Stomach (tissue), 4 donors: Measurements from ENCODE around the gene MATK.

Experiments used
- CTCF ChIP-seq, 7 experiments: fragments of 450-650 bp in 4 of 7; fragments of 200-600 bp in 3 of 7; sonication (generic) in 3 of 7; IDR thresholded peaks; one replicate each; pipeline ENCODE4 v1.5.1; 2016 to 2019; ENCODE audit warnings: antibody characterized with exemption in 7 of 7, control low read depth in 2 of 7, mild to moderate bottlenecking in 1 of 7
- EP300 ChIP-seq: sonication (generic); formaldehyde crosslinking; IDR thresholded peaks from one replicate; pipeline ENCODE4 v1.6.1; 2017; ENCODE audit warnings: antibody characterized with exemption
- POLR2A ChIP-seq, 4 donors: fragments of 450-650 bp; IDR thresholded peaks; one replicate each; pipeline ENCODE4 v1.6.1; 2016; ENCODE audit warnings: antibody characterized with exemption in 4 of 4, control low read depth in 2 of 4, mild to moderate bottlenecking in 1 of 4, moderate library complexity in 1 of 4

DNA sequence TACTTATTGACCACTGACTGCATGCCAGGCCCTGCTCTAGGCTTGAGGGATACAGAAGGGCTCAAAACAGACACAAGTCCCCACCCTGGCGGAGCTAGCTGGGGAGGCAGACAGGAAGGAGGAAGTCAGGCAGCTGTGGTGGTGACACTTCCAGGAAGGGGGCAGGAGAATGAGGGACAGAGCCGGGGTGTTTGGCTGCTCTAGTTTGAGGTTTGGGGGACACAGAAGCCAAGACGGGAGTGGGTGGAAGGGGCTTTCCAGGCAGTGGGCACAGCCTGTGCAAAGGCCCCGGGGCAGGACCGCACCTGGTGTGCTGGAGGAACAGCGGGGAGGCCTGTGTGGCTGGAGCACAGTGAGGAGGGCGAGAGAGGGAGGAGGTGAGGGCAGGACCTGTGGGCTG is 19.7 kb downstream of the MATK start:
- TF ChIP-seq CTCF (IDR thresholded peaks at IDR 0.05) (no peak), EP300 (no peak), POLR2A (IDR thresholded peaks at IDR 0.05) (no peak)
